Measurements from ENCODE around the gene GDPD4. TPM values are rescaled to one million over a fixed set of nuclear protein-coding genes. Genes with fewer than 3 reads are reported as not detected.

GDPD4 gene
- total and polyA plus RNA-seq, 9 of the 15 experiments (the other 6 are each of a cell fraction or from before 2014, with no cell fraction given) = 0.40 TPM; not detected in 8

DNA sequence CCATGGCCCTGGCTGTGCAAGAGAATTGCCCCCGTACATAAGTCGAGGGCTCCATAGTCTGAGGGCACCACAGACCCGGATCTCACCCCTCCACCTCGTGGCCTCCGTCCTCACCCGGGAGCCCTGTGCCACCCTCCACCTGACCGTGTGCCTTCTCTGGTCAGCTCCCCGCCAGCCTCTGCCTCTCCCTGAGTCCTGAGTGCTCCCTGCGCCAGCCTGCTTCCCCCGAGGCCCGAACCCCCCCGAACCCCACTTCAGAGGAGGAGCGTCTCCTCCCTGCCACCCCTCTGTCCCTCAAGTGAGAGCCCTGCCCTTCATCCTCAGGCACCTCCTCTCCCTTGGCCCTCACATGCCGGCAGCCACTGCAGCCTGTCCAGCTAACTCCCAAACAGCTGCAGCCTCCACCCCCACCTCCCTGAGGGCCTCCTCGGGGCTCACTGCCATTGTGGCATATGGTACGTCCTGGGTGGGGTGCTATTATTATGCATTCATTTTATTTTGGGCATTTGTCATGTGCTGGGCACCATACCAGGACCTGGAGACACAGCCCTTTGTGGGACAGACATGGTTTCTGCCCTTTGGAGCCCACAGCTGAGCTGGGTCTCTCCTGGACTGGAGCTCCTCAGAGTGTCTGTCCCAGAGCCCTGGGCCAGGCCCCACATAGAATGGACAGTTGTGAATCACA, 106.3 kb downstream of the GDPD4 start (continued):
- TF ChIP-seq CBX3 (IDR thresholded peaks at IDR 0.05; ENCODE audit: borderline replicate concordance in 1 of 2, low read length in 2 of 2) = no peak
- no peak for TF ChIP-seq SIRT6 (IDR thresholded peaks at IDR 0.05; ENCODE audit: low read depth, low read length)
- TF ChIP-seq GATA2 (CRISPR knock-in tag; IDR thresholded peaks at IDR 0.05) = no peak
- TF ChIP-seq ZC3H4 (CRISPR knock-in tag; IDR thresholded peaks at IDR 0.05; ENCODE audit: borderline replicate concordance) = no peak

- DNase-seq (ENCODE audit: extremely low read depth in 1 of 4, low spot score in 3 of 4) (no peak), FAIRE-seq (no peak), ATAC-seq (no peak)
- POLR2A ChIA-PET = interaction anchor here (0.6 to 1.1 kb wide), 6 partner anchors 9 to 1172 kb away, joined by 3 to 5 read pairs (median 3); no protein-coding TSS in a partner anchor
- CTCF ChIA-PET (ENCODE audit: low intra/inter-chr PET ratio) = interaction anchor here (1.1 to 3.1 kb wide), 2 partner anchors 354 kb away, joined by 3 to 15 read pairs; no protein-coding TSS in a partner anchor
- Histone ChIP-seq H3K4me1 (replicated peaks in 1 of 2; ENCODE audit: control insufficient read depth in 2 of 2, insufficient read depth in 2 of 2, low read length in 2 of 2) (peaks cover 6 to 25% of the 10 kb centered on the region in 2 experiments; a peak in 4 of 5 replicates), H3K27me3 (ENCODE audit: control insufficient read depth in 2 of 2, insufficient read depth in 2 of 2, low read length in 2 of 2) (peaks cover 0 to 57% of the 10 kb centered on the region in 2 experiments; a peak in 2 of 5 replicates), H3K4me3 (no peak overlapping the region), H3K9ac (ENCODE audit: insufficient read depth in 1 of 2, low read depth in 2 of 2, low read length in 2 of 2) (no peak overlapping the region), H4K20me1 (replicated peaks; ENCODE audit: control insufficient read depth, insufficient read depth, low read length) (no peaks in the 10 kb centered on the region), H3K79me2 (ENCODE audit: control insufficient read depth, insufficient read depth, low read length) (no peaks in the 10 kb centered on the region), H2AFZ (ENCODE audit: low read depth, low read length) (no peak overlapping the region), H3K9me1 (ENCODE audit: control insufficient read depth, insufficient read depth, low read length) (no peaks in the 10 kb centered on the region), H3K36me3 (ENCODE audit: control insufficient read depth, insufficient read depth, low read length) (no peaks in the 10 kb centered on the region), H3K9me3 (replicated peaks; ENCODE audit: control insufficient read depth, insufficient read depth, low read depth, low read length) (no peaks in the 10 kb centered on the region), H3K27ac (ENCODE audit: extremely low read depth, low read depth, low read length) (no peak overlapping the region), H3K4me2 (ENCODE audit: insufficient read depth, low read length) (no peak overlapping the region)
- TF ChIP-seq ZNF347 (CRISPR knock-in tag; IDR thresholded peaks at IDR 0.05; ENCODE audit: low read depth) (no peak), SPI1 (IDR thresholded peaks at IDR 0.05; ENCODE audit: borderline replicate concordance, low read depth, low read length) (peak; percentile 54; the same call in 1 of the 2 replicates)
- intact Hi-C loops (cut with micrococcal nuclease) = loop anchor here (10.0 kb wide), 1 partner anchor 181 kb away; no protein-coding TSS in a partner anchor
- BruUV-seq (replicated peaks) = no TSS peak
- WGBS (ENCODE audit: insufficient coverage, low coverage, missing lambda C conversion rate) = 2% methylated on average over 14 of the region's 15 CpGs
- in situ Hi-C loops (cut with MboI) = loop anchor here (10.0 kb wide), 1 partner anchor 351 kb away; no protein-coding TSS in a partner anchor
These were observed 107.3 kb downstream of the GDPD4 start for GRCh38 chr11:77193911-77194830.
